ENCODE data around the gene PNMT. TPM values are rescaled to one million over a fixed set of nuclear protein-coding genes. Genes with fewer than 3 reads are reported as not detected.

PNMT gene
- polyA plus RNA-seq, 2 donors: 1.8 to 2.2 TPM

DNA sequence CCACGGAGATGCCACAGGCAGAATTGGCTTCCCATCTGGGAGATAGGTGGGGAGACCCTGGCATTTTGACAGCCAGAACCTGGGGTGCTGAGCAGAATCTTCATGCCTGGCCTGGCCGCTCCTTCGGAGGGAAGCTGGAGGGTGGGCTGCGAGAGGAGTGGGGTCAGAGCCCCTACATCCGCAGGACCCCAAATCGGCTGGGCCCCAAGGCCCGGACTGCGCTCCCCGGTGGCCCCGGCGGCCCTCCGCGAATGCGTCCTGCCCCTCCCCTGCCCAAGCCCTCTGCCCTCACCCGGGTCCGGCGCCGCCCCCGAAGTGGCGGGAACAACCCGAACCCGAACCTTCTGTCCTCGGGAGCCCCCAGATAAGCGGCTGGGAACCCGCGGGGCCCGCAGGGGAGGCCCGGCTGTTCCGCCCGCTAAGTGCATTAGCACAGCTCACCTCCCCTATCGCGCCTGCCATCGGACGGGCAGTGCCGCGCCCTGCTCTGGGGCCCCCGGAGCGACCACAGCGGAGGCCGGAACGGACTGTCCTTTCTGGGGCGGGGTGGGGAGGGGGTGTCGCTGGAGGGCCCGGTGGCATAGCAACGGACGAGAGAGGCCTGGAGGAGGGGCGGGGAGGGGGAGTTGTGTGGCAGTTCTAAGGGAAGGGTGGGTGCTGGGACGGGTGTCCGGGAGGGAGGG lies 850 bp upstream of the PNMT start:
- Histone ChIP-seq H3K4me1 (ENCODE audit: control insufficient read depth in 2 of 2, insufficient read depth in 2 of 2, low read length in 1 of 2) (peaks cover 8 to 33% of the 10 kb centered on the region in 2 donors), H3K27me3 (ENCODE audit: control insufficient read depth in 1 of 2, insufficient read depth in 2 of 2, low read length in 2 of 2) (no peaks in the 10 kb centered on the region), H3K27ac (ENCODE audit: low read depth in 2 of 2, low read length in 1 of 2) (no peak overlapping the region), H3K9me3 (ENCODE audit: control insufficient read depth in 2 of 2, insufficient read depth in 1 of 2, low read depth in 1 of 2, low read length in 1 of 2) (no peaks in the 10 kb centered on the region), H3K4me3 (ENCODE audit: low read depth in 1 of 2, low read length in 2 of 2) (peak overlapping the region; percentile 3 to 31), H3K36me3 (ENCODE audit: control insufficient read depth in 2 of 2, insufficient read depth in 2 of 2, low read length in 1 of 2) (peaks cover 0 to 7% of the 10 kb centered on the region in 2 donors)
- WGBS, 2 donors: 12 to 13% methylated on average over 44 to 49 of the region's 49 CpGs

DNA sequence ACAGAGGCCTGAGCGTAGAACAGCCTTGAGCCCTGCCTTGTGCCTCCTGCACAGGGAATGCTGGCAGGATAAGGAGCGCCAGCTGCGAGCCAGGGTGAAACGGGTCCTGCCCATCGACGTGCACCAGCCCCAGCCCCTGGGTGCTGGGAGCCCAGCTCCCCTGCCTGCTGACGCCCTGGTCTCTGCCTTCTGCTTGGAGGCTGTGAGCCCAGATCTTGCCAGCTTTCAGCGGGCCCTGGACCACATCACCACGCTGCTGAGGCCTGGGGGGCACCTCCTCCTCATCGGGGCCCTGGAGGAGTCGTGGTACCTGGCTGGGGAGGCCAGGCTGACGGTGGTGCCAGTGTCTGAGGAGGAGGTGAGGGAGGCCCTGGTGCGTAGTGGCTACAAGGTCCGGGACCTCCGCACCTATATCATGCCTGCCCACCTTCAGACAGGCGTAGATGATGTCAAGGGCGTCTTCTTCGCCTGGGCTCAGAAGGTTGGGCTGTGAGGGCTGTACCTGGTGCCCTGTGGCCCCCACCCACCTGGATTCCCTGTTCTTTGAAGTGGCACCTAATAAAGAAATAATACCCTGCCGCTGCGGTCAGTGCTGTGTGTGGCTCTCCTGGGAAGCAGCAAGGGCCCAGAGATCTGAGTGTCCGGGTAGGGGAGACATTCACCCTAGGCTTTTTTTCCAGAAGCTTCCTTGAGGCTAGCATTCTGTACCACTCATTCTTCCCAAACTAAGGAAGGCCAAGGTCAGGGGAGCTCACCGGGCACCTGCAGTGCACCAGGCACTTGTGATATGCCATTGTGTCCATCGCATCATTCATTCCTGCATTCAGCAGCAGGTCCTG lies 1.9 kb downstream of the PNMT start:
- Histone ChIP-seq H3K4me3 (ENCODE audit: low read depth in 1 of 2, low read length in 2 of 2) (no peak overlapping the region), H3K4me1 (ENCODE audit: control insufficient read depth in 2 of 2, insufficient read depth in 2 of 2, low read length in 1 of 2) (peaks cover 4 to 27% of the 10 kb centered on the region in 2 donors), H3K36me3 (ENCODE audit: control insufficient read depth in 2 of 2, insufficient read depth in 2 of 2, low read length in 1 of 2) (peaks cover 0 to 2% of the 10 kb centered on the region in 2 donors), H3K27me3 (ENCODE audit: control insufficient read depth in 1 of 2, insufficient read depth in 2 of 2, low read length in 2 of 2) (no peaks in the 10 kb centered on the region), H3K27ac (ENCODE audit: low read depth in 2 of 2, low read length in 1 of 2) (no peak overlapping the region), H3K9me3 (ENCODE audit: control insufficient read depth in 2 of 2, insufficient read depth in 1 of 2, low read depth in 1 of 2, low read length in 1 of 2) (no peaks in the 10 kb centered on the region)
- WGBS, 2 donors: 85 to 87% methylated on average over 23 of the region's 23 CpGs

DNA sequence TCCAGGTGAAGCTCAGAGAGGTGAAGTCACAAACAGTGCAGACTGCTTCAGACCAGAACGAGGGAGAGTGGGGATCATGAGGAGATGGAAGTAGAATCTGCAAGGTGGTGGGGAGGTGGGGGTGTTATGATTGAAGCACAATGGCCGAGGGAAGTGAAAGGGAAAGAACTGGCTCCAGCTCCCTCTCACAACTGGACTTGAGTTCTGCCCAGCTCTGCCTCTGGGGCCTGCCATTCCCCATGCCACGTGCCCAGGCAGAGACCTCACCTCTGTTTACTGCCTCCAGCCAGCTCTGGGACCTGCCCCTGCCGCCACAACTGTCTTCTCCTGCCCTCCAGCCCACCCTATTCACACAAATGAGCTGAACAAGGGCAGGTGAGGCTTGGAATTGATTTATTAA lies 2.5 kb downstream of the PNMT start:
- Histone ChIP-seq H3K4me3 (ENCODE audit: low read depth in 1 of 2, low read length in 2 of 2) (no peak overlapping the region), H3K27ac (ENCODE audit: low read depth in 2 of 2, low read length in 1 of 2) (no peak overlapping the region), H3K4me1 (ENCODE audit: control insufficient read depth in 2 of 2, insufficient read depth in 2 of 2, low read length in 1 of 2) (peaks cover 4 to 33% of the 10 kb centered on the region in 2 donors), H3K9me3 (ENCODE audit: control insufficient read depth in 2 of 2, insufficient read depth in 1 of 2, low read depth in 1 of 2, low read length in 1 of 2) (no peaks in the 10 kb centered on the region), H3K27me3 (ENCODE audit: control insufficient read depth in 1 of 2, insufficient read depth in 2 of 2, low read length in 2 of 2) (no peaks in the 10 kb centered on the region), H3K36me3 (ENCODE audit: control insufficient read depth in 2 of 2, insufficient read depth in 2 of 2, low read length in 1 of 2) (peaks cover 0 to 2% of the 10 kb centered on the region in 2 donors)
- WGBS, 2 donors: 41 to 46% methylated on average over 4 of the region's 4 CpGs

DNA sequence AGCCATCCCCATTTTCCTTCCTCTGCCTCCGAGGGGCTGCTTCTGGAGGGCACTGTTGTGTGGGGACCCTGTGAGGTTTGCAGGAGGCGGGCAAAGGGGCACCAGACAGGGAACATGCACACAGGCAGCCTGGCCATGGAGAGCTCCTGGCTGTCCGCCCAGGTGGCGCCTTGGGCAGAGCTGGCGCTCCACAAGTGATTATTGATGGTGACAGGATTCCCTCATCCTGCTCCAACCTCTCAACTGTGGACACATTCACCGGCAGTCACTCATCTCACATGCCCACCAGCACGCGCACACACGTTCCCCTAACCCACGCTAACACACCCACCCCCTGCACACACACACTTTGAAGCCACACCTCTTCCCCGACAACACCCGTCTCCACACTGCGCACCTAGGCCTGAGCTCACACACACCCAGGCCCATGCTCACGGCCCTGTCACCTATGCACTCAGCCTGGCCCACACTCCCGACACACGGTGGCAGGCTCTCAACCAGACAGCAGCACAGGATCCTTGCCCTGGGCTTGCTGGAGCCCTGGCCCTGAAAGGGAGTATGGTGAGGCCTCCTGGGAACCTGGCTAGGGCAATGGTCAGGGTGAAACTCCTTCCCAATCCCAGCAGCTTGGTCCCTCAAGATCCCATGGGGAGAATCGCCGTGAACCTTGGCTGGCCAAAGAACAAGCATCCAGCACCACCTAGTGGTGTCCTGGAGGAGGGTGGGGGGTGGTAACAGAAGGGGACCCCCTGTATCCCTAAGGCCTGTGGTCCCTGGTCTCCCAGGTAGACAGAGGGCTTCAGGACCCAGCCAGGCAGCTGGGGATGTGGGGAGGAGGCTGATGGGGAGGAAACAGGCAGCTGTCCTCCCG lies 3.6 kb downstream of the PNMT start:
- H3K27ac ChIP-seq (ENCODE audit: low read depth in 2 of 2, low read length in 1 of 2): peak overlapping the region in 1 of 2 donors; percentile 60

DNA sequence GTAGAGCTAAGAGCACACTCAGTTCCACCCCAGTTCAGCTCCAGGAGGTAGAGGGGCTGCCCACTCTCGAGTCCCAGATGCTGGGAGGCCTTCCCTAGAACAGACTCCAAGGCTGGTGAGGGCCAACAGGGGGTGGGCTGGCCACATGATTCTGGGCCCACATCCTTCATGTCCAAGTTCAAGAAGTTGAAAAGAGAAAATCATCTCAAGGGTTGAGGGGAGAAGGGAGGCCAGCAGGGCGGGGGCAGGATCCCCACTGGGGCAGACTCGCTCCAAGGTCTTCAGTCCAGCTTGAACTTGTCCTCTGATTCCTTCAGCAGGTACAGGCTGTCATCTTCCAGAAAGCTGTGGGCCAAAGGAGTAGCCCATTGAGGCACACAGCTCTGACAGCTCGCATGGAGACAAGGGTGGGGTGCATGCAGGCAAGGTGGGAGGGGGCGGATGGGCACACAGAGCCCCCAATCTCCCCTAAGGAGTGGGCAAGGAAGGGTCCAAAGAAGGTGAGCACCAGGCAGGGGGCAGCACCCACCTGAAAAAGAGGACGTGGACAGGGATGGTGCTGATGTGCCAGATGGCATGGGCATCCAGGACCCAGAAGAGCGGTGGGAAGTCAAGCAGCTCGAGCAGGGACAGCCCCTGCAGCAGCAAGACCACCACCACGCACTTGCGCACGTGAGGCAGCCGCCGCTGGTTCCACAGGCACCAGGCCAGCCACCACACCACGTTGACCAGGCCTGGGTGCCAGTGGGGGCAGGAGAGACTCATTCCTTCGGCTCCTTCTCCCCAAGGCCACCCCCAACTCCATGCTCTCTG lies 4.5 kb downstream of the PNMT start:
- Histone ChIP-seq H3K27me3 (ENCODE audit: control insufficient read depth in 1 of 2, insufficient read depth in 2 of 2, low read length in 2 of 2) (no peaks in the 10 kb centered on the region), H3K27ac (ENCODE audit: low read depth in 2 of 2, low read length in 1 of 2) (peak overlapping the region in 1 of 2 donors; percentile 60), H3K4me3 (ENCODE audit: low read depth in 1 of 2, low read length in 2 of 2) (no peak overlapping the region), H3K36me3 (ENCODE audit: control insufficient read depth in 2 of 2, insufficient read depth in 2 of 2, low read length in 1 of 2) (peaks cover 0 to 7% of the 10 kb centered on the region in 2 donors), H3K4me1 (ENCODE audit: control insufficient read depth in 2 of 2, insufficient read depth in 2 of 2, low read length in 1 of 2) (peaks cover 9 to 41% of the 10 kb centered on the region in 2 donors), H3K9me3 (ENCODE audit: control insufficient read depth in 2 of 2, insufficient read depth in 1 of 2, low read depth in 1 of 2, low read length in 1 of 2) (no peaks in the 10 kb centered on the region)
- 82 to 87% methylated on average over 14 to 15 of the region's 15 CpGs for WGBS, 2 donors

More for the DNA sequence above, 3.6 kb downstream of the PNMT start:
- Histone ChIP-seq H3K4me3 (ENCODE audit: low read depth in 1 of 2, low read length in 2 of 2) (no peak overlapping the region), H3K4me1 (ENCODE audit: control insufficient read depth in 2 of 2, insufficient read depth in 2 of 2, low read length in 1 of 2) (peaks cover 6 to 42% of the 10 kb centered on the region in 2 donors), H3K36me3 (ENCODE audit: control insufficient read depth in 2 of 2, insufficient read depth in 2 of 2, low read length in 1 of 2) (peaks cover 0 to 4% of the 10 kb centered on the region in 2 donors), H3K9me3 (ENCODE audit: control insufficient read depth in 2 of 2, insufficient read depth in 1 of 2, low read depth in 1 of 2, low read length in 1 of 2) (no peaks in the 10 kb centered on the region), H3K27me3 (ENCODE audit: control insufficient read depth in 1 of 2, insufficient read depth in 2 of 2, low read length in 2 of 2) (no peaks in the 10 kb centered on the region)
- 39 to 42% methylated on average over 19 of the region's 19 CpGs for WGBS, 2 donors

DNA sequence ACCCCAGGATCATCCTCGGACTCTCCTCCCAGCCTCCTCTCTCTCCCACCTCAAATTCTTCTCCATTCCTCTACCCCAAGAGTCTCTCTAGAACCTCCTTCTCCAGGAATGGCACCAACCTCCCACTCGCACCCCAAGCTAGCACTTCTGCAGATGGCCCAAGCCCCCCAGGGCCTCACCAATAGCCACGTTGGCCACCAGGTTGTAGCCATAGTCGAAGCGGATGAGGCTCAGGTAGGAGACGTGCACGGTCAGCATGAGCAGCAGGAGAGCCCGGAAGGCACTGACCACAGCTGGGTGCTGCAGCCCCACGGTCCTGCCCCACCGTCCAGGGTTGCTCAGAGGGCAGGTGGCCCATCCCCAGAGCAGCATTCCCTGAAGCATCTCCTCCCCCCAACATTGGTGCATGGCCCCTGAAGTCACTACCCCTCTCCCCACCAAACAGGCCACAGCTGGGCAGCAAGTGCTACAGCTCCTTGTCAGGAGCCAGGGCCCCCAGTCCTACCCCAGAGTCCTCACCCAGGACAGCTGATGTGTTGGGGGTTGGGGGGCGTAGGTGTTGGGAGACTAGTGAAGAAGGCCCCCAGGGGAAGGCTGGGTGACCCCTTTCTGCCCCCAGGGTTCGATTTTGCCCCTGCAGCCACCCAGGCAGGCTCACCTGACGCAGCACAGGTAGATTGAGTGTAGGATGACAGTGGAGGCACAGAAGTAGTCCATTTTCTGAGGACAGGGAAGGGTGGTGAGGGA lies 5.3 kb downstream of the PNMT start:
- Histone ChIP-seq H3K36me3 (ENCODE audit: control insufficient read depth in 2 of 2, insufficient read depth in 2 of 2, low read length in 1 of 2) (peaks cover 0 to 10% of the 10 kb centered on the region in 2 donors), H3K27me3 (ENCODE audit: control insufficient read depth in 1 of 2, insufficient read depth in 2 of 2, low read length in 2 of 2) (no peaks in the 10 kb centered on the region), H3K4me1 (ENCODE audit: control insufficient read depth in 2 of 2, insufficient read depth in 2 of 2, low read length in 1 of 2) (peaks cover 5 to 42% of the 10 kb centered on the region in 2 donors), H3K4me3 (ENCODE audit: low read depth in 1 of 2, low read length in 2 of 2) (no peak overlapping the region), H3K9me3 (ENCODE audit: control insufficient read depth in 2 of 2, insufficient read depth in 1 of 2, low read depth in 1 of 2, low read length in 1 of 2) (no peaks in the 10 kb centered on the region), H3K27ac (ENCODE audit: low read depth in 2 of 2, low read length in 1 of 2) (peak overlapping the region in 1 of 2 donors; percentile 93)
- WGBS, 2 donors: 76 to 78% methylated on average over 13 of the region's 13 CpGs

DNA sequence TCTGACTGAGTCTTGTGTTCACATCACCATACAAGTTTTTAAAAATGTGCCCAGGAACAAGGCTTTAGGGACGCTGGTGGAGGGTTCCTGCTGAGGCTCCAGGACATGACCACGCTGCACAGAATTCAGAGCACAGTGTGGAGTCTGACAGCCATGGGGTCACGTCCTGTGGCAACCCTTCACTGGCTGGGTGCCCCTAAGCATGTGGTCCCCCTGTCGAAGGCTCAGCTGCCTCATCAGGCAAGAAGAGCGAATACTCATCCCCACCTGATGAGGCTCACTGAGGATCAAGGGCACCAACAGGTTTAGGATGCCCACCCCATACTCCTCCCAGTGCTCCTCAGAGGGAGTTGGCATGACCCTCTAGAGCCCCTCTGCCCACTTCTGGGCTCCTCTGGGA lies 5.9 kb downstream of the PNMT start:
- H3K27ac ChIP-seq (ENCODE audit: low read depth in 2 of 2, low read length in 1 of 2): peak overlapping the region in 1 of 2 donors; percentile 93
- peaks cover 5 to 42% of the 10 kb centered on the region in 2 donors for H3K4me1 ChIP-seq (ENCODE audit: control insufficient read depth in 2 of 2, insufficient read depth in 2 of 2, low read length in 1 of 2)

DNA sequence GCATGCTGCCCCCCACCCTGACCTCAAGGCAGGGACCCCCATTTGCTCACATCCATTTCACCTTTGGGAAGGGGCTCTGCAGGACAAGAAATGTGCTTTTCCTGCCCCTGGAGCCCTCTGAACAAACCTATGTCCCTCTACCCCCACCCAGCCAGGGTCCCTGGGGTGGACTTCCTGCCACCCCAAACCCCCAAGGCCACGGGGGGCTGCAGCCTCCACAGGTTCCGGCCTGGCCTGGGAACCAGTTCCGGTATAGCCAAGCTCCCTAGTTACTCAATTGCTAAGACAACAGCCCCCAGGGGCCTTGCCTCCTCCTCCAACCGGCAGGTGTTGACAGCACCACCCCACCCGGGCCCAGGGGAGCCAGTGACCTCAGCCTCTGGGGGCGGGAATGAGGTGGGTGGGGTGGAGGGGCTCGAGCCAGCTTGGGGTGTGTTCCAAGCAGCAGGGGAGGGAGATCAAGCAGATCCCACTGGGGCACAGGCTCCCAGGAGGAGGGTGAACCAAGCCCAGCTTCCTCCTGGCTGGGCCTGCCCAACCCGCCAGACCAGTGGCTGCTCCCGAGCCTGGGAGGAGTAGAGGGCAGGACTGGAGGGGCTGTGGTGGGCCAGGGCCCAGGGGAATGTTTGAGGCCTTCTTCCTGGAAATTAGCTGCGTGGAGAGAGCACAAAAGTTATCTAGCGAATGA lies 6.6 kb downstream of the PNMT start:
- no peaks in the 10 kb centered on the region for H3K9me3 ChIP-seq (ENCODE audit: control insufficient read depth in 2 of 2, insufficient read depth in 1 of 2, low read depth in 1 of 2, low read length in 1 of 2)
- H3K36me3 ChIP-seq (ENCODE audit: control insufficient read depth in 2 of 2, insufficient read depth in 2 of 2, low read length in 1 of 2): peaks cover 0 to 10% of the 10 kb centered on the region in 2 donors
- H3K4me3 ChIP-seq (ENCODE audit: low read depth in 1 of 2, low read length in 2 of 2): no peak overlapping the region
- H3K4me1 ChIP-seq (ENCODE audit: control insufficient read depth in 2 of 2, insufficient read depth in 2 of 2, low read length in 1 of 2): peaks cover 5 to 43% of the 10 kb centered on the region in 2 donors
- no peaks in the 10 kb centered on the region for H3K27me3 ChIP-seq (ENCODE audit: control insufficient read depth in 1 of 2, insufficient read depth in 2 of 2, low read length in 2 of 2)
- WGBS, 2 donors: 33 to 42% methylated on average over 11 of the region's 11 CpGs
- H3K27ac ChIP-seq (ENCODE audit: low read depth in 2 of 2, low read length in 1 of 2): peak overlapping the region; percentile 91 to 93

More for the DNA sequence above, 5.9 kb downstream of the PNMT start:
- Histone ChIP-seq H3K9me3 (ENCODE audit: control insufficient read depth in 2 of 2, insufficient read depth in 1 of 2, low read depth in 1 of 2, low read length in 1 of 2) (no peaks in the 10 kb centered on the region), H3K4me3 (ENCODE audit: low read depth in 1 of 2, low read length in 2 of 2) (no peak overlapping the region), H3K36me3 (ENCODE audit: control insufficient read depth in 2 of 2, insufficient read depth in 2 of 2, low read length in 1 of 2) (peaks cover 0 to 10% of the 10 kb centered on the region in 2 donors), H3K27me3 (ENCODE audit: control insufficient read depth in 1 of 2, insufficient read depth in 2 of 2, low read length in 2 of 2) (no peaks in the 10 kb centered on the region)
- 76 to 78% methylated on average over 5 of the region's 5 CpGs for WGBS, 2 donors

Measured in esophagus (tissue), 2 donors.